GM12878 (cell line): Measurements from ENCODE around the gene SEMA4A. TPM values are rescaled to one million over a fixed set of nuclear protein-coding genes. Genes with fewer than 3 reads are reported as not detected.

Experiments
- ATAC-seq: fragments of 200-7000 bp; cut with Tn5 transposase; 3 replicates; pipeline ENCODE4 v1.9.1; 2020; ENCODE audit warnings: mild to moderate bottlenecking, moderate library complexity
- BruUV-seq: library from RNA; stranded (reverse); fragments of 400-500 nt; replicated peaks from 2 replicates; lab custom pipeline; 2021; lab: Mats Ljungman, UMichigan
- CTCF ChIA-PET: fragments of 300-600 bp; sonication (Branson Sonifier 250); formaldehyde crosslinking; extraction: SDS; loops from one replicate; lab custom pipeline; 2021; ENCODE audit warnings: inconsistent platforms; lab: Yijun Ruan, JAX
- POLR2A ChIA-PET: fragments of 350-600 bp; formaldehyde crosslinking; extraction: SDS; loops from one replicate; lab custom pipeline; 2021; ENCODE audit warnings: inconsistent platforms; lab: Charles Lee
- RAD21 ChIA-PET: fragments of 300-600 bp; sonication (Branson Sonifier 250); formaldehyde crosslinking; loops from one replicate; lab custom pipeline; 2023; ENCODE audit warnings: antibody characterized with exemption; ENCODE audit not compliant: unreplicated experiment; lab: Charles Lee
- SMC1A ChIA-PET: fragments of 300-600 bp; sonication (Branson Sonifier 250); formaldehyde crosslinking; loops from one replicate; lab custom pipeline; 2023; ENCODE audit not compliant: unreplicated experiment, uncharacterized antibody; lab: Charles Lee
- DNase-seq: peaks from one replicate; pipeline ENCODE4 v3.0.0-alpha.2; 2011; ENCODE audit warnings: low read depth, low spot score
- FAIRE-seq: peaks from 3 replicates; lab custom pipeline; 2011; peaks lifted over from hg19 to GRCh38; lab: Jason Lieb, UNC
- H2AFZ ChIP-seq: 2 replicates; pipeline ENCODE4 v1.6.0; 2011; ENCODE audit warnings: low read depth, low read length, control low read depth; ENCODE audit not compliant: control insufficient read depth
- H3K27ac ChIP-seq: 2 replicates; pipeline ENCODE4 v1.5.1; 2011; ENCODE audit warnings: control low read depth; ENCODE audit not compliant: control insufficient read depth, insufficient read depth
- H3K27me3 ChIP-seq, 2 experiments: replicated peaks in 1 of 2; 2 replicates each; pipeline versions ENCODE4 v1.6.0 to v1.6.1; 2011; ENCODE audit warnings: low read length in 1 of 2; ENCODE audit not compliant: control insufficient read depth in 2 of 2, insufficient read depth in 2 of 2
- H3K36me3 ChIP-seq, 2 experiments: 2 replicates each; pipeline ENCODE4 v1.5.1; 2011; ENCODE audit warnings: low read length in 1 of 2; ENCODE audit not compliant: control insufficient read depth in 2 of 2, insufficient read depth in 2 of 2
- H3K4me1 ChIP-seq: 2 replicates; pipeline ENCODE4 v1.6.1; 2011; ENCODE audit warnings: mild to moderate bottlenecking, low read length, moderate library complexity, mixed read lengths; ENCODE audit not compliant: control insufficient read depth, insufficient read depth
- H3K4me2 ChIP-seq: 2 replicates; pipeline ENCODE4 v1.6.0; 2011; ENCODE audit warnings: control low read depth; ENCODE audit not compliant: control insufficient read depth, insufficient read depth
- H3K4me3 ChIP-seq: fragments of 200-600 bp; sonication (generic); 2 replicates; pipeline ENCODE4 v1.5.1; 2016
- H3K79me2 ChIP-seq: 2 replicates; pipeline ENCODE4 v1.6.0; 2011; ENCODE audit warnings: low read length; ENCODE audit not compliant: control insufficient read depth, insufficient read depth
- H3K9ac ChIP-seq: 2 replicates; pipeline ENCODE4 v1.8.0; 2011; ENCODE audit warnings: low read length, control low read depth, mixed read lengths; ENCODE audit not compliant: control insufficient read depth, insufficient read depth
- H3K9me3 ChIP-seq: replicated peaks from 3 replicates; pipeline ENCODE4 v1.5.1; 2011; ENCODE audit warnings: mild to moderate bottlenecking, low read length; ENCODE audit not compliant: control insufficient read depth, insufficient read depth
- H4K20me1 ChIP-seq: 2 replicates; pipeline ENCODE4 v1.6.0; 2011; ENCODE audit not compliant: control insufficient read depth, insufficient read depth
- CREM ChIP-seq: IDR thresholded peaks from 2 replicates; pipeline ENCODE4 v1.6.1; 2014; ENCODE audit warnings: antibody characterized with exemption, low read depth
- EED ChIP-seq: sonication (generic); IDR thresholded peaks from 2 replicates; pipeline ENCODE4 v1.6.1; 2016; ENCODE audit warnings: antibody characterized with exemption, low read depth
- MYB ChIP-seq: fragments of 150-350 bp; IDR thresholded peaks from 2 replicates; pipeline ENCODE4 v1.6.1; 2014; ENCODE audit warnings: mild to moderate bottlenecking, low read depth, low read length, borderline replicate concordance
- MYC ChIP-seq: IDR thresholded peaks from 2 replicates; pipeline ENCODE4 v1.6.1; 2011; ENCODE audit warnings: mild to moderate bottlenecking, low read length, moderate library complexity, inconsistent platforms; ENCODE audit not compliant: insufficient read depth, insufficient replicate concordance, insufficient read length, severe bottlenecking
- WRNIP1 ChIP-seq: IDR thresholded peaks from 2 replicates; pipeline ENCODE4 v1.6.1; 2011; ENCODE audit warnings: low read depth, low read length, improper control_type of control experiment, borderline replicate concordance
- ZNF207 ChIP-seq: fragments of 450-650 bp; IDR thresholded peaks from 2 replicates; pipeline ENCODE4 v1.6.1; 2014; ENCODE audit warnings: antibody characterized with exemption, mild to moderate bottlenecking, borderline replicate concordance
- WGBS: methylation state at CpG from one replicate; pipeline ENCODE4 v1.1.6; 2016; ENCODE audit warnings: low lambda C conversion rate; ENCODE audit not compliant: insufficient replicate concordance, insufficient coverage; ENCODE audit errors: missing lambda C conversion rate; 5-methylcytosine and 5-hydroxymethylcytosine counted together
- in situ Hi-C: fragments of 300-500 bp; cut with MboI; formaldehyde crosslinking; loops from 9 replicates; pipeline ENCODE4 v1.14.3; 2018; ENCODE audit warnings: mixed read lengths
- intact Hi-C: fragments of 100-400 bp; cut with micrococcal nuclease; formaldehyde crosslinking; loops from one replicate; pipeline ENCODE4 v1.14.2; 2022; ENCODE audit not compliant: unreplicated experiment
- polyA plus RNA-seq, 11 experiments: library from polyadenylated mRNA; depleted of rRNA in 4 of 11; unstranded in 6 of 11; stranded (reverse) in 5 of 11; fragments of >200 nt; fragmentation: Nextera tagmentation in 4 of 11; fragmentation: Illumina TruSeq in 1 of 11; extraction: Ambion mirVana in 4 of 11; extraction: Trizol in 1 of 11; gene quantifications; 1 replicate in 1 of 11; 2 replicates in 10 of 11; pipeline versions ENCODE4 v1.2.1 to v1.2.3, GENCODE V29; 2011 to 2016; ENCODE audit warnings: inconsistent platforms in 2 of 11, missing spikeins in 2 of 11, low read depth in 1 of 11
- total RNA-seq, 4 experiments: library from RNA; depleted of rRNA in 3 of 4; stranded (reverse); fragments of >200 nt in 3 of 4; fragmentation: Illumina TruSeq in 1 of 4; extraction: Trizol in 1 of 4; gene quantifications; 2 replicates each; pipeline versions ENCODE4 v1.2.1 to v1.2.3, GENCODE V29; 2013 to 2021
- TF ChIP-seq, protein P1 (sequence below): IDR thresholded peaks from 2 replicates; pipeline ENCODE4 v1.6.1; 2012; ENCODE audit warnings: mild to moderate bottlenecking, low read depth, low read length

The SEMA4A gene
- total and polyA plus RNA-seq, 10 of the 15 experiments (the other 5 are each of a cell fraction or from before 2014, with no cell fraction given) = 2.6 to 64.2 (median 32.8) TPM

DNA sequence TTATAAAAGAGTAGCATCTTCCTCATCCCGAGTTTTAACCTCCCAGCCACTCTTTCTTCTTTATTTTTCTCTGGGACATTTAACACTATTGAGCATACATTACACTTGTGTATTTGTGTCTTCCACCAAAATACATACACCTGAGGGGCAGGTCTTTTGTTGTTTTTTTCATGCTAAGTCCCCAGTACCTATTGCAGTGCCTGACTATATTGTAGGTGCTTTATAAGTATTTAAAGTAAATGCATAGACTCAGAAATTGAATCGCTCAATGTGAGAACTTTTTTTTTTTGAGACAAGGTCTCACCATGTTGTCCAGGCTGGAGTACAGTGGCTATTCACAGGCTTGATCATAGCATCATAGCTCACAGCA lies 7.8 kb upstream of the SEMA4A start:
- no peak for FAIRE-seq
- no peaks in the 10 kb centered on the region for H3K27me3 ChIP-seq
- H3K79me2 ChIP-seq = no peaks in the 10 kb centered on the region
- no peaks in the 10 kb centered on the region for H4K20me1 ChIP-seq
- no peak overlapping the region for H3K4me3 ChIP-seq
- POLR2A ChIA-PET = interaction anchor here (0.6 to 11.7 kb wide), 5 partner anchors 49 to 82 kb away, joined by 3 to 158 read pairs (median 7); partner anchors contain the start of gene SLC25A44
- no peak for TF ChIP-seq EED
- TF ChIP-seq, protein P1, sequence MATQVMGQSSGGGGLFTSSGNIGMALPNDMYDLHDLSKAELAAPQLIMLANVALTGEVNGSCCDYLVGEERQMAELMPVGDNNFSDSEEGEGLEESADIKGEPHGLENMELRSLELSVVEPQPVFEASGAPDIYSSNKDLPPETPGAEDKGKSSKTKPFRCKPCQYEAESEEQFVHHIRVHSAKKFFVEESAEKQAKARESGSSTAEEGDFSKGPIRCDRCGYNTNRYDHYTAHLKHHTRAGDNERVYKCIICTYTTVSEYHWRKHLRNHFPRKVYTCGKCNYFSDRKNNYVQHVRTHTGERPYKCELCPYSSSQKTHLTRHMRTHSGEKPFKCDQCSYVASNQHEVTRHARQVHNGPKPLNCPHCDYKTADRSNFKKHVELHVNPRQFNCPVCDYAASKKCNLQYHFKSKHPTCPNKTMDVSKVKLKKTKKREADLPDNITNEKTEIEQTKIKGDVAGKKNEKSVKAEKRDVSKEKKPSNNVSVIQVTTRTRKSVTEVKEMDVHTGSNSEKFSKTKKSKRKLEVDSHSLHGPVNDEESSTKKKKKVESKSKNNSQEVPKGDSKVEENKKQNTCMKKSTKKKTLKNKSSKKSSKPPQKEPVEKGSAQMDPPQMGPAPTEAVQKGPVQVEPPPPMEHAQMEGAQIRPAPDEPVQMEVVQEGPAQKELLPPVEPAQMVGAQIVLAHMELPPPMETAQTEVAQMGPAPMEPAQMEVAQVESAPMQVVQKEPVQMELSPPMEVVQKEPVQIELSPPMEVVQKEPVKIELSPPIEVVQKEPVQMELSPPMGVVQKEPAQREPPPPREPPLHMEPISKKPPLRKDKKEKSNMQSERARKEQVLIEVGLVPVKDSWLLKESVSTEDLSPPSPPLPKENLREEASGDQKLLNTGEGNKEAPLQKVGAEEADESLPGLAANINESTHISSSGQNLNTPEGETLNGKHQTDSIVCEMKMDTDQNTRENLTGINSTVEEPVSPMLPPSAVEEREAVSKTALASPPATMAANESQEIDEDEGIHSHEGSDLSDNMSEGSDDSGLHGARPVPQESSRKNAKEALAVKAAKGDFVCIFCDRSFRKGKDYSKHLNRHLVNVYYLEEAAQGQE = no peak
- TF ChIP-seq MYC = no peak
- no peak for TF ChIP-seq MYB
- TF ChIP-seq WRNIP1 = no peak
- TF ChIP-seq CREM = no peak
- TF ChIP-seq ZNF207 = no peak
- TF ChIP-seq, all 136 proteins: peak for 0
- peaks cover 43% of the 10 kb centered on the region for H3K4me1 ChIP-seq
- DNase-seq = no peak
- BruUV-seq = no TSS peak
- peak overlapping the region; percentile 89; the same call in 1 of the 2 replicates for H3K4me2 ChIP-seq
- 100% methylated on average over 2 of the region's 2 CpGs for WGBS
- SMC1A ChIA-PET = interaction anchor here (0.6 to 22.3 kb wide), 16 partner anchors 11 to 176 kb away, joined by 3 to 411 read pairs (median 5); partner anchors contain the start of gene TMEM79
- intact Hi-C loops = loop anchor here (1.0 to 5.0 kb wide), 2 partner anchors 80 to 172 kb away; no protein-coding TSS in a partner anchor
- no peak overlapping the region; the same call in 1 of the 2 replicates for H3K27ac ChIP-seq
- H3K36me3 ChIP-seq = no peaks in the 10 kb centered on the region
- no peak overlapping the region; the same call in 1 of the 2 replicates for H2AFZ ChIP-seq
- no peak overlapping the region for H3K9ac ChIP-seq
- ATAC-seq = no peak
- in situ Hi-C loops = loop anchor here (5.0 kb wide), 1 partner anchor 77 kb away; no protein-coding TSS in a partner anchor
- CTCF ChIA-PET = interaction anchor here (0.6 to 16.8 kb wide), 26 partner anchors 8 to 300 kb away, joined by 3 to 502 read pairs (median 4); partner anchors contain the start of genes LMNA, PAQR6, PMF1 and SLC25A44
- H3K9me3 ChIP-seq = no peaks in the 10 kb centered on the region
- RAD21 ChIA-PET = interaction anchor here (0.6 to 17.9 kb wide), 14 partner anchors 9 to 174 kb away, joined by 3 to 361 read pairs (median 4); partner anchors contain the start of genes PMF1 and SMG5
